T-cell (primary cell): ENCODE data around the gene NUDCD3. TPM values are rescaled to one million over a fixed set of nuclear protein-coding genes. Genes with fewer than 3 reads are reported as not detected.
"Not testable (repeated sequence)": the region's sequence is repeated elsewhere in the genome, so short reads cannot be mapped to it uniquely, and the experiment has no call there.

ENCODE experiments used
- ATAC-seq, 4 experiments: fragments of 200-7000 bp in 3 of 4; fragments of 150-1000 bp in 1 of 4; cut with Tn5 transposase; replicated peaks in 1 of 4; 1 replicate in 3 of 4; 2 replicates in 1 of 4; pipeline ENCODE4 v1.10.0; 2021; ENCODE audit warnings: moderate library complexity in 3 of 4, mild to moderate bottlenecking in 2 of 4, moderate number of reproducible peaks in 1 of 4
- CTCF ChIA-PET, 2 donors: fragments of 300-600 bp; sonication (Branson Sonifier 250); formaldehyde crosslinking; loops; one replicate each; lab custom pipeline; 2022; ENCODE audit warnings: antibody characterized with exemption in 2 of 2; lab: Charles Lee
- POLR2A ChIA-PET, 2 donors: fragments of 300-600 bp; sonication (Branson Sonifier 250); formaldehyde crosslinking; loops; one replicate each; lab custom pipeline; 2022; ENCODE audit warnings: antibody characterized with exemption in 2 of 2; lab: Charles Lee
- DNase-seq, 35 experiments: peaks; one replicate each; pipeline versions ENCODE4 v3.0.0 to v3.0.0-alpha.2; 2013 to 2023
- H3K27ac ChIP-seq: one replicate; pipeline ENCODE4 v1.5.1; 2013; ENCODE audit warnings: low read length
- H3K27me3 ChIP-seq, 2 experiments: replicated peaks in 1 of 2; 1 replicate in 1 of 2; 2 replicates in 1 of 2; pipeline versions ENCODE4 v1.6.1 to v1.7.0; 2013; ENCODE audit warnings: low read length in 1 of 2, mixed read lengths in 1 of 2; ENCODE audit not compliant: control insufficient read depth in 2 of 2, insufficient read depth in 2 of 2; ENCODE audit errors: extremely low read depth in 1 of 2
- H3K36me3 ChIP-seq, 2 donors: 1 replicate in 1 of 2; 2 replicates in 1 of 2; pipeline versions ENCODE4 v1.6.1 to v1.7.0; 2013; ENCODE audit warnings: low read length in 1 of 2; ENCODE audit not compliant: control insufficient read depth in 2 of 2, insufficient read depth in 1 of 2; ENCODE audit errors: extremely low read depth in 1 of 2
- H3K4me1 ChIP-seq, 2 experiments: 1 replicate in 1 of 2; 2 replicates in 1 of 2; pipeline versions ENCODE4 v1.6.1 to v1.7.0; 2013; ENCODE audit warnings: low read length in 2 of 2, mixed read lengths in 1 of 2; ENCODE audit not compliant: insufficient read depth in 2 of 2, control insufficient read depth in 1 of 2; ENCODE audit errors: extremely low read depth in 1 of 2
- H3K4me3 ChIP-seq, 2 donors: 1 replicate in 1 of 2; 2 replicates in 1 of 2; pipeline versions ENCODE4 v1.5.1 to v1.7.0; 2013; ENCODE audit warnings: mild to moderate bottlenecking in 2 of 2, low read length in 1 of 2, moderate library complexity in 1 of 2; ENCODE audit not compliant: control insufficient read depth in 1 of 2; ENCODE audit errors: extremely low read depth in 1 of 2
- H3K9me3 ChIP-seq: 2 replicates; pipeline ENCODE4 v1.7.0; 2013
- H3K27ac Mint-ChIP-seq, 2 donors: one replicate each; pipeline ENCODE4 v1.8.0; 2020 to 2021; ENCODE audit warnings: mild to moderate bottlenecking in 2 of 2, mixed read lengths in 2 of 2
- H3K27me3 Mint-ChIP-seq, 2 donors: one replicate each; pipeline ENCODE4 v1.8.0; 2021 to 2022; ENCODE audit warnings: mixed read lengths in 2 of 2
- H3K36me3 Mint-ChIP-seq: one replicate; pipeline ENCODE4 v1.8.0; 2021; ENCODE audit warnings: mixed read lengths
- H3K4me1 Mint-ChIP-seq, 3 donors: one replicate each; pipeline ENCODE4 v1.8.0; 2020 to 2022; ENCODE audit warnings: mixed read lengths in 3 of 3, mild to moderate bottlenecking in 1 of 3
- H3K4me3 Mint-ChIP-seq, 3 donors: one replicate each; pipeline ENCODE4 v1.8.0; 2020 to 2022; ENCODE audit warnings: mild to moderate bottlenecking in 3 of 3, mixed read lengths in 3 of 3, moderate library complexity in 3 of 3
- H3K9me3 Mint-ChIP-seq, 3 donors: one replicate each; pipeline ENCODE4 v1.8.0; 2020 to 2022; ENCODE audit warnings: mixed read lengths in 3 of 3
- WGBS: methylation state at CpG from one replicate; pipeline ENCODE4 v1.1.5; 2013; ENCODE audit warnings: missing lambda C conversion rate; ENCODE audit not compliant: insufficient coverage; 5-methylcytosine and 5-hydroxymethylcytosine counted together
- total RNA-seq, 35 experiments: library from RNA in 6 of 35; stranded (reverse) in 6 of 35; fragments of 120-200 nt in 1 of 35; gene quantifications; one replicate each; pipeline versions ENCODE4 v1.2.1 to v1.2.4 and lab custom pipeline; 2013 to 2026

The NUDCD3 gene
- total RNA-seq, 5 donors from 2014 or later (not counting 1 experiment from before 2014, with no cell fraction given) = 87.9 to 106 (median 95.9) TPM

GRCh38 chr7:44511236-44511635, 20.8 kb upstream of the NUDCD3 start:
- DNase-seq (no peak), ATAC-seq (no peak)
- POLR2A ChIA-PET = interaction anchor here in 1 of 2 donors (0.6 kb wide), 1 partner anchor 14 kb away, joined by 3 read pairs; no protein-coding TSS in a partner anchor
- Mint-ChIP-seq H3K27ac (no peak overlapping the region), H3K4me1 (no peaks in the 10 kb centered on the region), H3K4me3 (no peak overlapping the region), H3K36me3 (no peaks in the 10 kb centered on the region), H3K9me3 (peaks cover 0 to 3% (median 3%) of the 10 kb centered on the region in 3 donors), H3K27me3 (peaks cover 4 to 11% of the 10 kb centered on the region in 2 donors)
- Histone ChIP-seq H3K27me3 (peaks cover 0 to 8% of the 10 kb centered on the region in 2 experiments), H3K36me3 (no peaks in the 10 kb centered on the region), H3K9me3 (no peaks in the 10 kb centered on the region), H3K27ac (no peak overlapping the region), H3K4me1 (no peaks in the 10 kb centered on the region), H3K4me3 (no peak overlapping the region)
- WGBS = no CpG with 5 or more reads among the region's 1 CpG
- CTCF ChIA-PET = no interaction called here

GRCh38 chr7:44508328-44509030, 18.0 kb upstream of the NUDCD3 start:
- no peak overlapping the region for H3K4me3 ChIP-seq
- Mint-ChIP-seq H3K4me1 (no peaks in the 10 kb centered on the region), H3K9me3 (peaks cover 0 to 5% (median 3%) of the 10 kb centered on the region in 3 donors), H3K27me3 (peaks cover 4 to 15% of the 10 kb centered on the region in 2 donors), H3K27ac (no peak overlapping the region), H3K4me3 (no peak overlapping the region), H3K36me3 (no peaks in the 10 kb centered on the region)
- POLR2A ChIA-PET = no interaction called here
- H3K9me3 ChIP-seq = no peaks in the 10 kb centered on the region
- H3K27me3 ChIP-seq = peaks cover 0 to 6% of the 10 kb centered on the region in 2 experiments
- H3K36me3 ChIP-seq = no peaks in the 10 kb centered on the region
- H3K27ac ChIP-seq = no peak overlapping the region
- no peaks in the 10 kb centered on the region for H3K4me1 ChIP-seq
- DNase-seq (no peak), ATAC-seq (no peak)
- CTCF ChIA-PET = no interaction called here
- WGBS = 71% methylated on average over 1 of the region's 2 CpGs

- peaks cover 4 to 13% of the 10 kb centered on the region in 2 donors for H3K27me3 Mint-ChIP-seq
- H3K27me3 ChIP-seq, POLR2A ChIA-PET, H3K9me3 Mint-ChIP-seq, H3K36me3 ChIP-seq, H3K27ac ChIP-seq, H3K36me3 Mint-ChIP-seq, H3K9me3 ChIP-seq, ATAC-seq, CTCF ChIA-PET, H3K4me3 Mint-ChIP-seq, H3K4me3 ChIP-seq, H3K4me1 ChIP-seq, DNase-seq, H3K27ac Mint-ChIP-seq, H3K4me1 Mint-ChIP-seq: not testable (repeated sequence)
- no CpG with 5 or more reads among the region's 3 CpGs for WGBS
These were observed 16.3 kb upstream of the NUDCD3 start for GRCh38 chr7:44506592-44507288.

GRCh38 chr7:44505595-44505994, 15.1 kb upstream of the NUDCD3 start:
- Histone ChIP-seq H3K4me3 (no peak overlapping the region), H3K27ac (no peak overlapping the region), H3K36me3 (no peaks in the 10 kb centered on the region), H3K27me3 (peaks cover 0 to 5% of the 10 kb centered on the region in 2 experiments), H3K9me3 (no peaks in the 10 kb centered on the region), H3K4me1 (no peaks in the 10 kb centered on the region)
- Mint-ChIP-seq H3K27ac (peak overlapping the region in 1 of 2 donors; percentile 5), H3K9me3 (peaks cover 0 to 5% (median 3%) of the 10 kb centered on the region in 3 donors), H3K4me1 (no peaks in the 10 kb centered on the region), H3K36me3 (no peaks in the 10 kb centered on the region), H3K27me3 (peaks cover 4 to 14% of the 10 kb centered on the region in 2 donors), H3K4me3 (no peak overlapping the region)
- POLR2A ChIA-PET = no interaction called here
- no peak for ATAC-seq
- no peak for DNase-seq
- WGBS = no CpG with 5 or more reads among the region's 3 CpGs
- CTCF ChIA-PET = no interaction called here

- WGBS = 83% methylated on average over 2 of the region's 4 CpGs
- H3K4me3 ChIP-seq = no peak overlapping the region
- no peak overlapping the region for H3K27ac ChIP-seq
- no peaks in the 10 kb centered on the region for H3K4me1 ChIP-seq
- Mint-ChIP-seq H3K27me3 (peaks cover 0 to 10% of the 10 kb centered on the region in 2 donors), H3K9me3 (no peaks in the 10 kb centered on the region), H3K4me3 (no peak overlapping the region), H3K4me1 (no peaks in the 10 kb centered on the region), H3K27ac (no peak overlapping the region), H3K36me3 (no peaks in the 10 kb centered on the region)
- DNase-seq = no peak
- H3K36me3 ChIP-seq = no peaks in the 10 kb centered on the region
- no peak for ATAC-seq
- H3K9me3 ChIP-seq = no peaks in the 10 kb centered on the region
- CTCF ChIA-PET = interaction anchor here in 1 of 2 donors (0.5 kb wide), 1 partner anchor 76 kb away, joined by 5 read pairs; no protein-coding TSS in a partner anchor
- H3K27me3 ChIP-seq = no peaks in the 10 kb centered on the region
- POLR2A ChIA-PET = interaction anchor here in 1 of 2 donors (0.6 kb wide), 1 partner anchor 579 kb away, joined by 3 read pairs; no protein-coding TSS in a partner anchor
These were observed 7.9 kb upstream of the NUDCD3 start for GRCh38 chr7:44498230-44498954.
